H9 (cell line): ENCODE data around the gene FEV. TPM values are rescaled to one million over a fixed set of nuclear protein-coding genes. Genes with fewer than 3 reads are reported as not detected.

Source experiments
- DNase-seq: peaks from one replicate; pipeline ENCODE4 v3.0.0-alpha.2; 2017
- H2AFZ ChIP-seq: one replicate; pipeline ENCODE4 v1.6.1; 2013; ENCODE audit warnings: mild to moderate bottlenecking, low read length, control low read depth, moderate library complexity
- H2AK5ac ChIP-seq: 2 replicates; pipeline ENCODE4 v1.6.1; 2013; ENCODE audit warnings: low read length, control low read depth, mixed read lengths; ENCODE audit not compliant: insufficient read length
- H2BK120ac ChIP-seq: one replicate; pipeline ENCODE4 v1.6.1; 2013; ENCODE audit warnings: low read depth, mild to moderate bottlenecking, low read length, control low read depth, inconsistent platforms; ENCODE audit not compliant: poor library complexity, severe bottlenecking
- H2BK12ac ChIP-seq: 2 replicates; pipeline ENCODE4 v1.6.1; 2013; ENCODE audit warnings: low read length, control low read depth, mixed read lengths, low read depth; ENCODE audit not compliant: insufficient read length
- H2BK15ac ChIP-seq: 2 replicates; pipeline ENCODE4 v1.6.1; 2013; ENCODE audit warnings: low read depth, low read length, control low read depth
- H2BK20ac ChIP-seq: one replicate; pipeline ENCODE4 v1.6.1; 2013; ENCODE audit warnings: low read depth, mild to moderate bottlenecking, low read length, control low read depth, inconsistent platforms; ENCODE audit not compliant: poor library complexity, severe bottlenecking
- H2BK5ac ChIP-seq: 2 replicates; pipeline ENCODE4 v1.6.1; 2013; ENCODE audit warnings: low read length, control low read depth, mixed read lengths; ENCODE audit not compliant: insufficient read length
- H3K14ac ChIP-seq: 2 replicates; pipeline ENCODE4 v1.6.1; 2013; ENCODE audit warnings: low read length, control low read depth; ENCODE audit not compliant: insufficient read depth
- H3K18ac ChIP-seq: 2 replicates; pipeline ENCODE4 v1.6.1; 2013; ENCODE audit warnings: low read depth, mild to moderate bottlenecking, mixed read lengths, low read length, control low read depth; ENCODE audit not compliant: insufficient read length
- H3K23ac ChIP-seq: 2 replicates; pipeline ENCODE4 v1.6.1; 2013; ENCODE audit warnings: low read length, control low read depth, mixed read lengths, low read depth; ENCODE audit not compliant: insufficient read length
- H3K23me2 ChIP-seq: 2 replicates; pipeline ENCODE4 v1.6.1; 2013; ENCODE audit warnings: low read depth, mild to moderate bottlenecking, mixed read lengths, low read length, control low read depth; ENCODE audit not compliant: insufficient read length, poor library complexity, severe bottlenecking
- H3K27ac ChIP-seq: 2 replicates; pipeline ENCODE4 v1.5.1; 2013; ENCODE audit warnings: low read length, control low read depth, mixed read lengths, low read depth; ENCODE audit not compliant: insufficient read length
- H3K27me3 ChIP-seq: 2 replicates; pipeline ENCODE4 v1.6.1; 2013; ENCODE audit warnings: low read length, control low read depth, inconsistent platforms; ENCODE audit not compliant: insufficient read depth
- H3K4ac ChIP-seq: 2 replicates; pipeline ENCODE4 v1.6.1; 2013; ENCODE audit warnings: low read depth, mild to moderate bottlenecking, control low read depth, inconsistent platforms, low read length, moderate library complexity
- H3K4me1 ChIP-seq: 2 replicates; pipeline ENCODE4 v1.6.1; 2013; ENCODE audit warnings: low read length, control low read depth, inconsistent platforms; ENCODE audit not compliant: insufficient read depth
- H3K4me2 ChIP-seq: 2 replicates; pipeline ENCODE4 v1.6.1; 2013; ENCODE audit warnings: low read length, control low read depth, mixed read lengths; ENCODE audit not compliant: insufficient read length, insufficient read depth
- H3K56ac ChIP-seq: 2 replicates; pipeline ENCODE4 v1.6.1; 2013; ENCODE audit warnings: low read depth, mild to moderate bottlenecking, mixed read lengths, low read length, control low read depth; ENCODE audit not compliant: insufficient read length
- H3K79me1 ChIP-seq: 2 replicates; pipeline ENCODE4 v1.6.1; 2013; ENCODE audit warnings: low read depth, mild to moderate bottlenecking, moderate library complexity, low read length, control low read depth, inconsistent platforms; ENCODE audit not compliant: insufficient read depth, poor library complexity, severe bottlenecking
- H3K79me2 ChIP-seq: 2 replicates; pipeline ENCODE4 v1.6.1; 2013; ENCODE audit warnings: low read length, control low read depth, inconsistent platforms; ENCODE audit not compliant: insufficient read depth
- H3K9ac ChIP-seq: 2 replicates; pipeline ENCODE4 v1.6.1; 2013; ENCODE audit warnings: low read length, control low read depth, mixed read lengths; ENCODE audit not compliant: insufficient read length; ENCODE audit errors: extremely low read depth
- H3K9me3 ChIP-seq: one replicate; pipeline ENCODE4 v1.6.1; 2013; ENCODE audit warnings: low read depth, low read length, inconsistent platforms; ENCODE audit not compliant: control insufficient read depth
- H3T11ph ChIP-seq: one replicate; pipeline ENCODE4 v1.6.1; 2013; ENCODE audit warnings: mild to moderate bottlenecking, low read length, control low read depth, inconsistent platforms
- H4K20me1 ChIP-seq: one replicate; pipeline ENCODE4 v1.6.1; 2013; ENCODE audit not compliant: control insufficient read depth, insufficient read length, insufficient read depth
- H4K5ac ChIP-seq: 2 replicates; pipeline ENCODE4 v1.6.1; 2013; ENCODE audit warnings: low read depth, mild to moderate bottlenecking, mixed read lengths, low read length, control low read depth; ENCODE audit not compliant: insufficient read length
- H4K8ac ChIP-seq: replicated peaks from 2 replicates; pipeline ENCODE4 v1.6.1; 2013; ENCODE audit warnings: low read length, control low read depth, mixed read lengths, low read depth; ENCODE audit not compliant: insufficient read length
- H4K91ac ChIP-seq: 2 replicates; pipeline ENCODE4 v1.6.1; 2013; ENCODE audit warnings: low read depth, mild to moderate bottlenecking, moderate library complexity, mixed read lengths, low read length, control low read depth; ENCODE audit not compliant: insufficient read length
- H3K27ac Mint-ChIP-seq, 3 experiments: 2 replicates in 2 of 3; 3 replicates in 1 of 3; pipeline ENCODE4 v1.8.0; 2020 to 2021; ENCODE audit warnings: mixed read lengths in 3 of 3, mild to moderate bottlenecking in 1 of 3, moderate library complexity in 1 of 3
- H3K27me3 Mint-ChIP-seq: 2 replicates; pipeline ENCODE4 v1.8.0; 2021; ENCODE audit warnings: low read depth, mild to moderate bottlenecking, moderate library complexity, mixed read lengths
- H3K36me3 Mint-ChIP-seq, 3 experiments: 2 replicates in 2 of 3; 3 replicates in 1 of 3; pipeline ENCODE4 v1.8.0; 2020 to 2021; ENCODE audit warnings: low read depth in 3 of 3, mixed read lengths in 3 of 3; ENCODE audit not compliant: insufficient read depth in 1 of 3
- H3K4me1 Mint-ChIP-seq, 2 experiments: 2 replicates each; pipeline ENCODE4 v1.8.0; 2020; ENCODE audit warnings: mixed read lengths in 2 of 2
- H3K4me3 Mint-ChIP-seq, 2 experiments: 2 replicates in 1 of 2; 3 replicates in 1 of 2; pipeline ENCODE4 v1.8.0; 2020 to 2021; ENCODE audit warnings: mild to moderate bottlenecking in 2 of 2, mixed read lengths in 2 of 2, moderate library complexity in 1 of 2
- H3K9me3 Mint-ChIP-seq, 2 experiments: 2 replicates in 1 of 2; 3 replicates in 1 of 2; pipeline ENCODE4 v1.8.0; 2020; ENCODE audit warnings: mild to moderate bottlenecking in 2 of 2, mixed read lengths in 2 of 2, moderate library complexity in 1 of 2
- WGBS: extraction: QIAGEN DNeasy Blood & Tissue Kit; methylation state at CpG from one replicate; pipeline ENCODE4 v1.1.7; 2013; ENCODE audit warnings: missing lambda C conversion rate, low lambda C conversion rate, mixed read lengths; ENCODE audit not compliant: insufficient read length; ENCODE audit errors: extremely low coverage; 5-methylcytosine and 5-hydroxymethylcytosine counted together
- total RNA-seq: library from RNA; stranded (reverse); gene quantifications from 2 replicates; pipeline ENCODE4 v1.2.1, GENCODE V29; 2021
- TF ChIP-seq, protein P1 (sequence below): fragments of 200-600 bp; sonication (generic); conservative IDR thresholded peaks from 3 replicates; pipeline ENCODE4 v1.8.0; 2021; ENCODE audit warnings: antibody characterized with exemption, mild to moderate bottlenecking

FEV gene
- total RNA-seq, 1 experiment from 2014 or later, result not detected

- Histone ChIP-seq H4K8ac (no peak overlapping the region), H3K56ac (no peak overlapping the region), H2BK120ac (no peak overlapping the region), H3K27me3 (peaks cover 62% of the 10 kb centered on the region), H3K9me3 (no peaks in the 10 kb centered on the region), H2BK12ac (no peak overlapping the region), H3K79me1 (no peaks in the 10 kb centered on the region), H3K14ac (no peak overlapping the region; the same call in 1 of the 2 replicates), H2AK5ac (no peak overlapping the region), H3K27ac (no peak overlapping the region), H3K4me2 (peak overlapping the region; percentile 32), H2BK20ac (no peak overlapping the region), H3K18ac (peak overlapping the region; percentile 78), H3K4me1 (no peaks in the 10 kb centered on the region; the same call in 1 of the 2 replicates), H2BK5ac (no peak overlapping the region), H4K5ac (no peak overlapping the region), H3K23ac (no peak overlapping the region), H3K23me2 (peaks cover 16% of the 10 kb centered on the region), H3K79me2 (no peaks in the 10 kb centered on the region), H3K4ac (no peak overlapping the region), H2AFZ (no peak overlapping the region), H4K91ac (no peak overlapping the region), H3T11ph (no peak overlapping the region), H4K20me1 (no peaks in the 10 kb centered on the region), H3K9ac (no peak overlapping the region), H2BK15ac (no peak overlapping the region)
- no peak for DNase-seq
- TF ChIP-seq, protein P1, sequence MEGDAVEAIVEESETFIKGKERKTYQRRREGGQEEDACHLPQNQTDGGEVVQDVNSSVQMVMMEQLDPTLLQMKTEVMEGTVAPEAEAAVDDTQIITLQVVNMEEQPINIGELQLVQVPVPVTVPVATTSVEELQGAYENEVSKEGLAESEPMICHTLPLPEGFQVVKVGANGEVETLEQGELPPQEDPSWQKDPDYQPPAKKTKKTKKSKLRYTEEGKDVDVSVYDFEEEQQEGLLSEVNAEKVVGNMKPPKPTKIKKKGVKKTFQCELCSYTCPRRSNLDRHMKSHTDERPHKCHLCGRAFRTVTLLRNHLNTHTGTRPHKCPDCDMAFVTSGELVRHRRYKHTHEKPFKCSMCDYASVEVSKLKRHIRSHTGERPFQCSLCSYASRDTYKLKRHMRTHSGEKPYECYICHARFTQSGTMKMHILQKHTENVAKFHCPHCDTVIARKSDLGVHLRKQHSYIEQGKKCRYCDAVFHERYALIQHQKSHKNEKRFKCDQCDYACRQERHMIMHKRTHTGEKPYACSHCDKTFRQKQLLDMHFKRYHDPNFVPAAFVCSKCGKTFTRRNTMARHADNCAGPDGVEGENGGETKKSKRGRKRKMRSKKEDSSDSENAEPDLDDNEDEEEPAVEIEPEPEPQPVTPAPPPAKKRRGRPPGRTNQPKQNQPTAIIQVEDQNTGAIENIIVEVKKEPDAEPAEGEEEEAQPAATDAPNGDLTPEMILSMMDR, result no peak
- peaks cover 99% of the 10 kb centered on the region for H3K27me3 Mint-ChIP-seq
- H3K27ac Mint-ChIP-seq, result no peak overlapping the region
- WGBS, result no CpG with 5 or more reads among the region's 69 CpGs
- H3K9me3 Mint-ChIP-seq, result peaks cover 2 to 5% of the 10 kb centered on the region in 2 experiments; a peak in 2 of 5 replicates
- peak overlapping the region; percentile 17 to 65; a peak in 4 of 5 replicates for H3K4me3 Mint-ChIP-seq
- peaks cover 10 to 33% of the 10 kb centered on the region in 2 experiments for H3K4me1 Mint-ChIP-seq
- H3K36me3 Mint-ChIP-seq, result no peaks in the 10 kb centered on the region
Measured at GRCh38 chr2:218981881-218982585, 3.0 kb downstream of the FEV start.
